Measurements from ENCODE around the gene DNAI2. TPM values are rescaled to one million over a fixed set of nuclear protein-coding genes. Genes with fewer than 3 reads are reported as not detected.
"Not testable (repeated sequence)": the region's sequence is repeated elsewhere in the genome, so short reads cannot be mapped to it uniquely, and the experiment has no call there.

The DNAI2 gene
- total and polyA plus RNA-seq, 7 donors = not detected

DNA sequence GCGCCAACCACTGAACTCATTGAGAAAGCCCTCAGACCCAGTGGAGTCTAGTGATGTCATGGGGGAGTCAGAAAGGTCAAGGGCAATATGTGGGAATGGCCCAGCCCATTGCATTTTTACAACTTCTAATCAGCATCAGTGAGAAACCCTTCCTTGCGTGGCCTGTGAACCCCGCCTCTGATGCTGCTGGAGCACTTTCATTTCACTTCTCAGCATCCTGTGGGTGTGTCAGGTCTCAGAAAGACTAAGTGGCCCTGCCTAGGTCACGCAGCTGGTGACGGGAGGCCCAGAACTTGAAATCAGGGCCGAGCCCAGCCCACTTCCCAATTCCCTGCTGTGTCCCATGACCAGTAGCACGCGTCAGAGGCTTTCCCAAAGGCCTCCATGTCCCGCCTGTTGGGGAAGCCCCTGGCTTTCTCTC lies 6.1 kb downstream of the DNAI2 start:
- WGBS, 3 donors = 75 to 81% (median 78%) methylated on average over 9 of the region's 9 CpGs
- TF ChIP-seq, protein P1, sequence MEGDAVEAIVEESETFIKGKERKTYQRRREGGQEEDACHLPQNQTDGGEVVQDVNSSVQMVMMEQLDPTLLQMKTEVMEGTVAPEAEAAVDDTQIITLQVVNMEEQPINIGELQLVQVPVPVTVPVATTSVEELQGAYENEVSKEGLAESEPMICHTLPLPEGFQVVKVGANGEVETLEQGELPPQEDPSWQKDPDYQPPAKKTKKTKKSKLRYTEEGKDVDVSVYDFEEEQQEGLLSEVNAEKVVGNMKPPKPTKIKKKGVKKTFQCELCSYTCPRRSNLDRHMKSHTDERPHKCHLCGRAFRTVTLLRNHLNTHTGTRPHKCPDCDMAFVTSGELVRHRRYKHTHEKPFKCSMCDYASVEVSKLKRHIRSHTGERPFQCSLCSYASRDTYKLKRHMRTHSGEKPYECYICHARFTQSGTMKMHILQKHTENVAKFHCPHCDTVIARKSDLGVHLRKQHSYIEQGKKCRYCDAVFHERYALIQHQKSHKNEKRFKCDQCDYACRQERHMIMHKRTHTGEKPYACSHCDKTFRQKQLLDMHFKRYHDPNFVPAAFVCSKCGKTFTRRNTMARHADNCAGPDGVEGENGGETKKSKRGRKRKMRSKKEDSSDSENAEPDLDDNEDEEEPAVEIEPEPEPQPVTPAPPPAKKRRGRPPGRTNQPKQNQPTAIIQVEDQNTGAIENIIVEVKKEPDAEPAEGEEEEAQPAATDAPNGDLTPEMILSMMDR (IDR thresholded peaks at IDR 0.05) = no peak
- intact Hi-C loops (cut with DNase I) = no loop called here
- Histone ChIP-seq H3K36me3 (ENCODE audit: insufficient read depth in 1 of 2, low read depth in 1 of 2) (no peaks in the 10 kb centered on the region), H3K27ac (no peak overlapping the region), H3K9me3 (no peaks in the 10 kb centered on the region), H3K27me3 (ENCODE audit: insufficient read depth in 3 of 3, low read length in 2 of 3) (peaks cover 0 to 5% (median 0%) of the 10 kb centered on the region in 3 donors), H3K4me3 (no peak overlapping the region), H3K4me1 (no peaks in the 10 kb centered on the region)
- ATAC-seq (no peak), DNase-seq (no peak)

DNA sequence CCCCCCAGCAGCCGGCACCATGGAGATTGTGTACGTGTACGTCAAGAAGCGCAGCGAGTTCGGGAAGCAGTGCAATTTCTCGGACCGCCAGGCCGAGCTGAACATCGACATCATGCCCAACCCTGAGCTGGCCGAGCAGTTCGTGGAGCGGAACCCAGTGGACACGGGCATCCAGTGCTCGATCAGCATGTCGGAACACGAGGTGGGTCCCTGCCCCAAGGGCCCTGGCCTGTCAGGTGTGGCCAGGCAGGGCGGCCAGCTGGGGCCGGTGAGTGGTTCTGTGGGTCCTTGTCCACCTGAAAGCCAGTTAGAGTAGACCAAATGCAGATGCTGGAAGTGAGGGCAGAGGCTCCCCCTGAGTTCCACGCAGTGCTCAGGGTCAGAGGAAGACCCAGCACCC lies 7.8 kb downstream of the DNAI2 start:
- WGBS, 3 donors = 87 to 92% (median 92%) methylated on average over 20 of the region's 20 CpGs
- intact Hi-C loops (cut with DNase I) = no loop called here
- no peaks in the 10 kb centered on the region for H3K4me1 ChIP-seq
- no peak for DNase-seq
- no peaks in the 10 kb centered on the region for H3K36me3 ChIP-seq (ENCODE audit: insufficient read depth in 1 of 2, low read depth in 1 of 2)
- no peak overlapping the region for H3K27ac ChIP-seq
- TF ChIP-seq, protein P1 (IDR thresholded peaks at IDR 0.05) = no peak
- H3K27me3 ChIP-seq (ENCODE audit: insufficient read depth in 3 of 3, low read length in 2 of 3) = peaks cover 0 to 5% (median 0%) of the 10 kb centered on the region in 3 donors
- H3K4me3 ChIP-seq = no peak overlapping the region
- no peak for ATAC-seq
- no peaks in the 10 kb centered on the region for H3K9me3 ChIP-seq

DNA sequence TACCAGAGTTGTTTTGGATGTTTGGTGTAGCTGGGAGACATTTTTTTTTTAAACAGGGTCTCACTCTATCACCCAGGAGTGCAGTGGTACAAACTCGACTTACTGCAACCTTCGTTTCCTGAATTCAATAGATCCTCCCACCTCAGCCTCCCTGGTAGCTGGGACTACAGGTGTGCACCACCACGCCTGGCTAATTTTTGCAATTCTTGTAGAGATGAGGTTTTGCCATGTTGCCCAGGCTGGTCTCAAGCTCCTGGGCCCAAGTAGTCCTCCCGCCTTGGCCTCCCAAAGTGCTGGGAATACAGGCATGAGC lies 8.2 kb downstream of the DNAI2 start:
- DNase-seq; H3K27me3 ChIP-seq (ENCODE audit: insufficient read depth in 3 of 3, low read length in 2 of 3); intact Hi-C loops (cut with DNase I); H3K27ac ChIP-seq; H3K4me1 ChIP-seq; H3K9me3 ChIP-seq; ATAC-seq; H3K4me3 ChIP-seq; H3K36me3 ChIP-seq (ENCODE audit: insufficient read depth in 1 of 2, low read depth in 1 of 2): not testable (repeated sequence)
- 92 to 95% (median 94%) methylated on average over 4 of the region's 4 CpGs for WGBS, 3 donors

DNA sequence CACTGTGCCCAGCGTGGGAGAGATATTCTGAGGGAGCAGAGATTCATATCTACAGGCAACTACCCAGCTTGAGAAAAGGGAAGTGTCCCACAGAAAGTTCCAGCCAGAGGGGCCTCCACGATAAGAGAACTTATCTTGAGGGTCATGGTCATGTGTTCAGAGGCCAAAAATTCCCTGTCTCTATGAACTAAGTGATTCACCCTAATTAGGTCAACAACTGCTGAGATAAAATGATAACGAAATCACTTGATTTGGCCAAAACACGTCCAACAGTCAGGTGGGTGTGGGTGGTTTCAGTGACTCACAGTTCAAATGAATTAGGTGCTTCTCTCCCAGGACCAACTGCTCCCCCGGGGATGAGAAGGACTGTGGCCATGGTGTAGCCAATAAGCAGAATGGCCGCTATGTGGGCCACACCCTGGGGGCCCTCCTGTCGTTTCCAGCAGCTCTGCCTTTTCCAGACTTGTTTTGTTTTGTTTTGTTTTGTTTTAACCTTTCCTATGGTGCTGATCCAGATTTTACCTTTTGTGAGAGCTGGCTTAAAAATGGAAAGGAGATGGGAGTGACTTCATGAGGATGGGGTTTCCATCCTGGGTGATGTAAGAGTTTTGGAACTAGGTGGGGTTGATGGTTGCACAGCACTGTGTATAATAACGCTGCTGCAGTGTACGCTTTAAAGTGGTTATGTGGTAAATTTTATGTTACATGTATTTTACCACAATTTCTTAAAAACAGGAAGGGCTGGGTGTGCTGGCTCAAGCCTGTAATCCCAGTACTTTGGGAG lies 8.7 kb downstream of the DNAI2 start:
- TF ChIP-seq, protein P1 (IDR thresholded peaks at IDR 0.05) = no peak
- no peak for DNase-seq
- Histone ChIP-seq H3K27ac (no peak overlapping the region), H3K4me1 (no peaks in the 10 kb centered on the region), H3K4me3 (no peak overlapping the region), H3K36me3 (ENCODE audit: insufficient read depth in 1 of 2, low read depth in 1 of 2) (no peaks in the 10 kb centered on the region), H3K9me3 (no peaks in the 10 kb centered on the region), H3K27me3 (ENCODE audit: insufficient read depth in 3 of 3, low read length in 2 of 3) (peaks cover 0 to 5% (median 0%) of the 10 kb centered on the region in 3 donors)
- intact Hi-C loops (cut with DNase I) = no loop called here
- ATAC-seq = no peak
- WGBS, 3 donors = 70 to 77% (median 74%) methylated on average over 9 of the region's 9 CpGs

DNA sequence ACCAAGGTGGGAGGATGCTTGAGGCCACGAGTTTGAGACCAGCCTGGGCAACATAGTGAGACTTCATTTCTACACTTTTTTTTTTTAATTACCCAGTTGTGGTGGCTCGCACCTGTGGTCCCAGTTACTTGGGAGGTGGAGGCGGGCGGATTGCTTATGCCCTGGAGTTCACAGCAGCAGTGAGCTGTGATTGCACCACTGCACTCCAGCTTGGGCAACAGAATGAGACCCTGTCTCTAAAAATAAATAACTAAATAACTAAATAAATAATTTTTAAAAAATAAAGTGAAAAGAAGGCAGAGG lies 9.3 kb downstream of the DNAI2 start:
- H3K36me3 ChIP-seq (ENCODE audit: insufficient read depth in 1 of 2, low read depth in 1 of 2) = no peaks in the 10 kb centered on the region
- ATAC-seq = no peak
- WGBS, 3 donors = 89 to 91% (median 90%) methylated on average over 4 of the region's 4 CpGs
- TF ChIP-seq, protein P1 (IDR thresholded peaks at IDR 0.05) = no peak
- intact Hi-C loops (cut with DNase I) = no loop called here
- DNase-seq = no peak
- no peaks in the 10 kb centered on the region for H3K4me1 ChIP-seq
- peaks cover 0 to 5% (median 0%) of the 10 kb centered on the region in 3 donors for H3K27me3 ChIP-seq (ENCODE audit: insufficient read depth in 3 of 3, low read length in 2 of 3)
- H3K27ac ChIP-seq = no peak overlapping the region
- no peaks in the 10 kb centered on the region for H3K9me3 ChIP-seq
- no peak overlapping the region for H3K4me3 ChIP-seq
